Kasumi-1 (cell line): ENCODE data around the gene BMPR1B.

Source experiments
- DNase-seq, 2 experiments: peaks; one replicate each; lab custom pipeline; 2025; lab: John Stamatoyannopoulos, UW

BMPR1B gene

GRCh38 chr4:95038791-95039190 is 281.0 kb downstream of the BMPR1B start:
- no peak for DNase-seq

DNA sequence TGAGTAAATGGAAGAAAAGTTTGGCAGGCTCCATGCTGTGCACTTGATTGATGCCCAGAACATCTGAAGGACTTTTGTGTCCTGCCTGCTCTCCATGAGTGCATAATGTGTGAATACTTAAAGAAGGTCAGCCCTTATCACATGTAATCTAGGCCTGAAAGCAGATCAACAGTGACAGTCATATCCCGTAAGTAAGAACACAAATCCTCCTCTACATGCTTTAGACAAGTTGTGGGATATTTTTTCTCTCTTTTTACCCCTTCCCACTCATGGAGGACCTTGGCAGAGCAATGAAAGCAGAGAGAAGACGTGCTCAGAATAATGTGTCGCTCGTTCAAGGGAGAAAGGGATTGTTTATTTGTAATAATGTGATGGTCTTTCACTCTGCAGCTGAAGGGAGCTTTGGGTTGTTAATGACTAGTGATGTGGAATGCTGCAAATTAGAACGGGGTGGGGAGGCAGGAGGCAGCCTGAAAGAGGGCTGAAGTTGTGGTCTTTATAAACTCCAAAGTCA is 286.6 kb downstream of the BMPR1B start:
- DNase-seq = no peak

GRCh38 chr4:95045429-95045828 is 287.7 kb downstream of the BMPR1B start:
- DNase-seq = no peak

DNA sequence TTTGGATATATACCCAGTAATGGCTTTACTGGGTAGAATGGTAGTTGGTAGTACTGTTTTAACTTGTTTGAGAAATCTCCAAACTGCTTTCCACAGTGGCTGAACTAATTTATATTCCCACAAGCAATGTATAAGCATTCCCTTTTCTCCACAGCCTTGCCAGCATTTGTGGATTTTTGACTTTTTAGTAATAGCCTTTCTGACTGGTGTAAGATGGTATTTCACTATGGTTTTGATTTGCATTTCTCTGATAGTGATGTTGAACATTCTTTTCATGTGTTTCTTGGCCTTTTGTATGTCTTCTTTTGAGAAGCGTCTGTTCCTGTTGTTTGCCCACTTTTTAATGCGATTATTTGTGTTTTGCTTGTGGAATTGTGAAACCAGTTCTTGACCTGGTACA is 290.5 kb downstream of the BMPR1B start:
- DNase-seq = no peak

GRCh38 chr4:95049551-95050233 is 291.9 kb downstream of the BMPR1B start:
- DNase-seq = no peak

DNA sequence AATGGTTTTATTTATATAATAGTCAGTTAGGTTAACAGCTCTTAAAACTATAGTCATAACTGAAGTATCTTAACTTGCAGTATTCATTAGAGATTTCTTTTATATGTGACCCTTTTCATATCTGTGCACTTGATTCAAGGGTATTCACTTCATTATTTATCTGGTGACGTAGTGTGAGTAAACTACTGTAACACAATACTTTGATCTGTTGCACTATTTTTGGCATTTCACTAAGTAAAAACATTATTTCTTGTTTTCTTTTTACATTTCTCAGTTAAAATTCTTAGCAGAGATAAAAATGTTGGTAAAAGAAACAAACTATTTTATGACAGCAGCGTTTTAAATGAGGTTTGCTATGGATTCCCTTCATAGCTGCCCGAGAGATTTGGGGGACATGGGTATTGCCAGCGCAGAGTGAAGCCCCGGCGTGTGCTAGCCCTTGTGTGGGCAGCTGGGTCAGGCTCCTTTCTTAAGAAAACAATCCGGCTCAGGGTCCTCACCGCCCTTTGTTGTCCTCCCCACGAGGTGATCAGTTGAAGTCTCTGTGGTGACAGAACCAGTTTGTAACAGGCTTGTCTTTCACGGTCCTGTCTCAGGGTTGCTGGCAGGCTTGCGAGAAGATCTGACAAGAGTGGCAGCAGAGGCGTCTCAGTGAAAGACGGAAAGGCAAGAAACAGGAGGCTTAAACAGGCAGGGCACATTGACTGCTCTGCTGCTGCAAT is 293.4 kb downstream of the BMPR1B start:
- DNase-seq = no peak

DNA sequence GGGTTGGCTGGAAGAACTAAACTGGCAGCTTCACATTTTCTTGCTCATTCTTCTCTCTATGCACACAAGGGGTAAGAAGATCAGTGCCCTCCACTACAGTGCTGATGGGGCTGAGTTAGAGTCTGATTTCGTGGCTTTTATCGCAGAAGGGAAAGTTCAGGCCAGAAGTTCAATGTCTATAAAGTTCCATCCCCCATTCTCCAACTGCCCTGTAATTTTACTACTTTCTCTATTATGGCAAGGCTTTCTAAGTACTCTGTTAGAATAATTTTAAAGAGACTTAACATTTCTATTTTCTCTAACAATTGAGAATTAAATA is 293.9 kb downstream of the BMPR1B start:
- DNase-seq = no peak

DNA sequence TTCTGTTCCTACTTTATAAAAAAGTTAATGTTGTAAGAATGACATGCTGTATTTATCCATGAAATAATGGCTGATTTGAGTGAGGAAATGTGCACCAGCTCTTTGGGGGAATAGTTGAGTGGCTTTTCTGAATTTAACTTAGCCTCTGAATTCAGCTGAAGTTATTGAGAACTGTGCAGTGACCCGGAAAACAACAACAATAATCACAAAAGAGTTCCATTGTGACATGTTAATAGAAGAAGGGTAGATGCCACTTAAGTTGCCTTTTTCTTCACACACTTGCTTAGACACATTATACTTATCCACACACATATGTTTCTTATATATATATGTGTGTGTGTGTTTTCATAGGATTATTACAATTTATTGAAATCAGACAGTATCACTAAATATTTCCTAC is 301.2 kb downstream of the BMPR1B start:
- no peak for DNase-seq

- DNase-seq = no peak
Observed at GRCh38 chr4:95059663-95060062, 301.9 kb downstream of the BMPR1B start.

DNA sequence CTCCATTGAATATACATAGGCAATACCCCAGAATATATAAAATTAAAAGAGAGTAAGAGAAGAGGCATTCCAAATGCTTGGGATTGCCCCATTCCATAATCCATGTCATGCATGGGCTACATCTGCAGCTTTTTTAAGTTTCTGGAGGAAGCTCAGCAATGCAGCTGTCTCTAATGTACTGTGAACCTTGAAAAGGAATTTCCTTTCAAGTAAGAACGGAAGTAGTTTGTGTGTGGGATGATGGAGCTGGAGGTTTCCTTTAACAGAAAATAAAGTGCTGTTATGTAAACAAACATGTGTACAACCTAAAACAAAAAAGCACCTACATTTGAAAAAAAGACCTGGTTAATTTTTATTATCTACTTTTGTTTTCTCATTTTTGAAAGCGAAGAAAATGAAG is 303.5 kb downstream of the BMPR1B start:
- DNase-seq = no peak

GRCh38 chr4:95061801-95062200 is 304.0 kb downstream of the BMPR1B start:
- peak; percentile 16 to 31 for DNase-seq

DNA sequence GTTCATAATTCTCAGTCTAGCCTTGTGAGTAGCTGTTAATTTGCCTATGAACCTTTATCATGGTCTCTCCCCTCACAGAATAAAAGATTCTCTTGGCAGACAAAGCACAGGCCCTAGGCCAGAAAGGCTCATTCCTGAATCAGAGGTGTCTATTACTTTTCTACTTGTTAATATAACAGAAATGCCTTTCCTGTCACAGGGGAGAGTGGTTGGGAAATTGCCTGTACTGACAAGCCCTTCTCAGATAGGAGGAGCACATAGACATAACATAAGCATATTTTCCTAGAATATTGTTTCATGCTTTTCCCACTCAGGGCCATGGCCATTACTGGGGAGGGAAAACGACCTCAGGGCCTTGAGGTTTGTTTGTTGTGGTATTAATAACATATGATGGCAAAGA is 308.3 kb downstream of the BMPR1B start:
- no peak for DNase-seq

GRCh38 chr4:95068401-95068800 is 310.6 kb downstream of the BMPR1B start:
- DNase-seq = no peak

GRCh38 chr4:95068818-95069478 is 311.2 kb downstream of the BMPR1B start:
- no peak for DNase-seq

DNA sequence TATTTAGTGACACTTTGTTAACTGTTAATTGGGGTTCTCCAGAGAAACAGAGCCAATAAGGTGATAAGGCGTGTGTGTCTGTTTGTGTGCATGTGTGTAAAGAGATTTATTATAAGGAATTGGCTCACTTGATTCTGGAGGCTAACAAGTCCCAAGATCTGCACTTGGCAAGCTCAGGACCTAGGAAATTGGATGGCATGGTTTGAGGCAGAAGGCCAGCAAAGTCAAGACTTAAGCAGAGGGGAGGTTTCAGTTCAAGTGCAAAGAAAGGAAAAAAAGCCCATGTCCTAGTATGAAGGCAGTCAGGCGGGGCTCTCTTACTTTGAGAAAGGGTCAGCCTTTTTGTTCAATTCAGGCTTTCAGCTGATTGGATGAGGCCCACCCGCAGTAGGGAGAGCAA is 314.1 kb downstream of the BMPR1B start:
- DNase-seq = no peak

DNA sequence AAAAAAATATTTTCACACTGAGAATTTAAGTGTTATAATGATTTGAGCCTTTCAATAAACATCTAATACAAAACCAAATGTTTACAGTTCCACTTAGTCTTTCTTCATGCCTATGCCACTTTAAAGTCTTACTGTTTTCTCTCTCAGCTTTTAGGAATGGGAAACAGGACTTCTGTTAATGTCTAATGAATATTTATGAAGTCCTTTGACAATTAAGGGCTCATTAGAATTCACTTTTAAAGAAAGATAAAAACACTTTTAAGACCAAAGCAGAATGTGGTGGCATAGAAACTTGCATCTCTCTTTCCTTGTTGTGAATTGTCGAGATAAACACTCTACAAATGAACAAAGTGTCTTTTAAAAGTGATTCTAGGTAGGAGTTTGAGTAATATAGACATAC is 315.9 kb downstream of the BMPR1B start:
- no peak for DNase-seq

DNA sequence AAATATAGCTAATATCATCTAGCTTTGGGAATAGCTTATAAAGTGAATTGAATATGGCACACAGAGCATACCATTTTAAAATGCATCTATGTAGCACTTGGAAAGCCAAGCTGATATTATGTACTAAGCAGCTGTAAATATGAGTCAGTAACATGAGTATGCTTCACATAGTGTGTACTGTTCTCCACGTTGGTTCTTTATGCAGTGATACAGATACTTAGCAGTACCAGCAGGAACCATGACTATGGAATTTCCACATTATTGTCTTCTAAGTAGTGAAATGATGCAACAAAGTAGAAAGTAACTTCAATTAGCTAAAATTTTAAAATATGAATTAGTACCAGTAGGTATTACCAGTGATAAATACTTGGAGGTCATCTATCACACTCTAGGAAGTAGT is 320.1 kb downstream of the BMPR1B start:
- no peak for DNase-seq

DNA sequence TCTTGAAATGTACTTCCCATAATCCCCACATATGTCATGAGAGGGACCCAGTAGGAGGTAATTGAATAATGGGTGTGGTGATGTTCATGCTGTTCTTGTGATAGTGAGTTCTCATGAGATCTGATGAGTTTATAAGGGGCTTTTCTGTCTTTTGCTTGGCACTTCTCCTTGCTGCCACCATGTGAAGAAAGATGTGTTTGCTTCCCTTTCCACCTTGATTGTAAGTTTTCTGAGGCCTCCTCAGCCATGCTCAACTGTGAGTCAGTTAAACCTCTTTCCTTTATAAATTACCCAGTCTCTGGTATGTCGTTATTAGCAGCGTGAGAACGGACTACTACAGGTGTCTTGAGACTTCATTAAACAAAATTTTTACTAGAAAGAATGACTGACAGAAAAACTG is 323.2 kb downstream of the BMPR1B start:
- DNase-seq = no peak

DNA sequence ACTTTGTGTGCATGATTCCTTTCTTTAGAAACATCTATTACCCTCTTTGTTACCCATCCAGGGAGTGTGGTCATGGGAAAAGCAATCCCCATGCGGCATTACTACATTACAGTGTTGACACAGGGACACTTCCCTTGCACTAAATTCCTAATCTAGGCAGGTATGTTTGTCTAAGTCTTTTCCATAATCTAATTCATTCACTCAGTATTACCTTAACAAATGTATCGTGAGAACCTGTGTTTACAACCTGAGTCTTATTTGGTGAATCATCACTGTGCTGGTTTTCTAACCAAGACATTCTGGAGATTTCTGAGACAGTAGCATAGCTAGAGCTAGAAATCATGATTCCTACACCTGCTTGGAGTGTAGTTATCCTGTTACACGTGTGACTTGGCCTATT is 326.8 kb downstream of the BMPR1B start:
- no peak for DNase-seq

- DNase-seq = no peak
Observed at GRCh38 chr4:95085124-95085833, 327.5 kb downstream of the BMPR1B start.

DNA sequence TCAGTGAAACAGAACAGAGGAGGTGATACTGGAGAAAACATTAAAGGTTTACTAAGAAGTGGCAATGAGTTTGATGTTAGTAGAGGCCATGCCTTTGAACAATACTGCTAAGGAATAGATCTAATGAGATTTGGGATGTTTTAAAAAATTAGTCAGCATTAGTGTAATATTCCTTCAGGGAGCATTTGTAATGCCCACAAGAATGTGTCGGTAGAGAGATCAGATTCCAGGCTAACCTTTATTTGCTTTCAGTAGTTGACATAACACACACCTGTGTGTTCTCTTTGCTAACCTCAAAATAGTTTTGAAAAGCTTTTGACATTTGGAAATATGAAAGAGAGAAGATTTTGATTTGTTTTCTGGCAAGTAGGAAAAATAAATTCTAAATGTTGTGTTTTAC is 328.8 kb downstream of the BMPR1B start:
- no peak for DNase-seq

GRCh38 chr4:95087657-95088455 is 330.1 kb downstream of the BMPR1B start:
- DNase-seq = no peak
